Neural cell (in vitro differentiated cells): ENCODE results near the gene REL. TPM values are rescaled to one million over a fixed set of nuclear protein-coding genes. Genes with fewer than 3 reads are reported as not detected.

Experiments used
- H2AFZ ChIP-seq: fragments of 200-600, 300-800 bp; sonication (generic), shearing (Covaris generic); 2 replicates; pipeline ENCODE4 v1.6.0; 2014; ENCODE audit warnings: low read depth, mild to moderate bottlenecking, antibody characterized with exemption, low read length, moderate library complexity
- H3F3A ChIP-seq: fragments of 200-600 bp; shearing (Covaris generic); 2 replicates; pipeline ENCODE4 v1.6.1; 2016; ENCODE audit warnings: mild to moderate bottlenecking, moderate library complexity, mixed read lengths, antibody characterized with exemption, low read length; ENCODE audit not compliant: insufficient read depth, poor library complexity, severe bottlenecking
- H3K27ac ChIP-seq: fragments of 200-600, 300-800 bp; sonication (generic), shearing (Covaris generic); 2 replicates; pipeline ENCODE4 v1.5.1; 2014; ENCODE audit warnings: mild to moderate bottlenecking, low read length, moderate library complexity
- H3K27me3 ChIP-seq: fragments of 300-800, 200-600 bp; sonication (generic), shearing (Covaris generic); 2 replicates; pipeline ENCODE4 v1.6.0; 2014; ENCODE audit warnings: mild to moderate bottlenecking, low read depth, low read length, moderate library complexity; ENCODE audit not compliant: insufficient read depth
- H3K36me3 ChIP-seq: fragments of 300-800, 200-600 bp; sonication (generic), shearing (Covaris generic); 2 replicates; pipeline ENCODE4 v1.5.1; 2014; ENCODE audit warnings: mild to moderate bottlenecking, antibody characterized with exemption, low read length, moderate library complexity; ENCODE audit not compliant: insufficient read depth
- H3K4me2 ChIP-seq: fragments of 300-800, 200-600 bp; sonication (generic), shearing (Covaris generic); 2 replicates; pipeline ENCODE4 v1.6.0; 2014; ENCODE audit warnings: mild to moderate bottlenecking, low read length
- H3K4me3 ChIP-seq: fragments of 300-800, 200-600 bp; sonication (generic), shearing (Covaris generic); 2 replicates; pipeline ENCODE4 v1.5.1; 2014; ENCODE audit warnings: mild to moderate bottlenecking, low read length, moderate library complexity
- H3K79me2 ChIP-seq: fragments of 200-600 bp; shearing (Covaris generic); replicated peaks from 2 replicates; pipeline ENCODE4 v1.6.0; 2014; ENCODE audit warnings: mild to moderate bottlenecking, low read length, moderate library complexity; ENCODE audit not compliant: insufficient read depth
- H3K9ac ChIP-seq: fragments of 300-800, 200-600 bp; sonication (generic), shearing (Covaris generic); 2 replicates; pipeline ENCODE4 v1.6.1; 2016; ENCODE audit warnings: mild to moderate bottlenecking, low read length, mixed read lengths
- H3K9me2 ChIP-seq: fragments of 200-600 bp; shearing (Covaris generic); 2 replicates; pipeline ENCODE4 v1.6.1; 2016; ENCODE audit warnings: mild to moderate bottlenecking, low read length, mixed read lengths; ENCODE audit not compliant: insufficient read depth
- H3K9me3 ChIP-seq: fragments of 200-600, 300-800 bp; sonication (generic), shearing (Covaris generic); 2 replicates; pipeline ENCODE4 v1.6.1; 2016; ENCODE audit warnings: mild to moderate bottlenecking, mixed run types, low read length, moderate library complexity, mixed read lengths
- H4K20me1 ChIP-seq: fragments of 200-600 bp; shearing (Covaris generic); 2 replicates; pipeline ENCODE4 v1.6.1; 2016; ENCODE audit warnings: mild to moderate bottlenecking, mixed run types; ENCODE audit not compliant: insufficient read depth
- EP300 ChIP-seq: fragments of 450-650 bp; conservative IDR thresholded peaks from 2 replicates; pipeline ENCODE4 v1.6.1; 2014; ENCODE audit warnings: antibody characterized with exemption, mild to moderate bottlenecking, moderate library complexity; ENCODE audit not compliant: poor library complexity, severe bottlenecking
- EZH2 ChIP-seq: fragments of 200-600, 300-800 bp; shearing (Covaris generic), sonication (generic); IDR thresholded peaks from 2 replicates; pipeline ENCODE4 v1.6.1; 2014; ENCODE audit warnings: antibody characterized with exemption, low read length, borderline replicate concordance, mild to moderate bottlenecking; ENCODE audit not compliant: insufficient read depth, poor library complexity, severe bottlenecking
- MXI1 ChIP-seq: fragments of 450-650 bp; conservative IDR thresholded peaks from 2 replicates; pipeline ENCODE4 v1.6.1; 2014; ENCODE audit warnings: antibody characterized with exemption, mild to moderate bottlenecking; ENCODE audit not compliant: poor library complexity, severe bottlenecking
- POLR2AphosphoS5 ChIP-seq: IDR thresholded peaks from 2 replicates; pipeline ENCODE4 v1.6.1; 2012
- RAD21 ChIP-seq: fragments of 450-650 bp; conservative IDR thresholded peaks from 2 replicates; pipeline ENCODE4 v1.6.1; 2014; ENCODE audit warnings: antibody characterized with exemption, mild to moderate bottlenecking, moderate library complexity
- SMC3 ChIP-seq: fragments of 450-650 bp; conservative IDR thresholded peaks from 2 replicates; pipeline ENCODE4 v1.6.1; 2014; ENCODE audit warnings: antibody characterized with exemption, mild to moderate bottlenecking, moderate library complexity; ENCODE audit not compliant: poor library complexity
- TAF1 ChIP-seq: IDR thresholded peaks from 2 replicates; pipeline ENCODE4 v1.6.1; 2012; ENCODE audit warnings: low read depth
- polyA plus RNA-seq: library from polyadenylated mRNA; depleted of rRNA; stranded (reverse); fragments of >200 nt; gene quantifications from 2 replicates; pipeline ENCODE4 v1.2.3, GENCODE V29; 2014
- TF ChIP-seq, protein P1 (sequence below): IDR thresholded peaks from 2 replicates; pipeline ENCODE4 v1.6.1; 2012; ENCODE audit warnings: borderline replicate concordance
- TF ChIP-seq, protein P2 (sequence below): fragments of 450-650 bp; IDR thresholded peaks from 2 replicates; pipeline ENCODE4 v1.5.1; 2014; ENCODE audit warnings: antibody characterized with exemption, mild to moderate bottlenecking, moderate library complexity; ENCODE audit not compliant: poor library complexity, severe bottlenecking

The REL gene
- polyA plus RNA-seq, 1 donor from 2014 or later, result 1.9 TPM

DNA sequence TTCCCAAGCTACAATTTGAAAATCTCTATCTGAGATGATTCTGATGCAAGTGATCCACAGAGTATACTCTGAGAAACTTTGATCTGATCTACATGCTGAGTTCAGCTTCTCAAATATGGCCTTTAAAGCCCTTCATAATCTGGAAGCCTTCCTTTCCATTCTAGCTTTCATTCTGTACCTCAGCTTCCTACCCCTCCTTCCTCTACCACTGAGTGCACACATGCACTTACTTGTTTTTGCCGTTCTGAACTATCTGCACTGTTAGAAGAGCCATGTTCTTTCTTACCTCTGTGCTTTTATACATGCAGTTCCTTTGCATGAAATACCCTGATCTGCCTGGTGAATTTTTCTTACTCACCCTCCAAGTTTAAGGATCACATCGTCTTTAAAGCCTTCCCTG lies 25.0 kb downstream of the REL start:
- TF ChIP-seq, protein P1, sequence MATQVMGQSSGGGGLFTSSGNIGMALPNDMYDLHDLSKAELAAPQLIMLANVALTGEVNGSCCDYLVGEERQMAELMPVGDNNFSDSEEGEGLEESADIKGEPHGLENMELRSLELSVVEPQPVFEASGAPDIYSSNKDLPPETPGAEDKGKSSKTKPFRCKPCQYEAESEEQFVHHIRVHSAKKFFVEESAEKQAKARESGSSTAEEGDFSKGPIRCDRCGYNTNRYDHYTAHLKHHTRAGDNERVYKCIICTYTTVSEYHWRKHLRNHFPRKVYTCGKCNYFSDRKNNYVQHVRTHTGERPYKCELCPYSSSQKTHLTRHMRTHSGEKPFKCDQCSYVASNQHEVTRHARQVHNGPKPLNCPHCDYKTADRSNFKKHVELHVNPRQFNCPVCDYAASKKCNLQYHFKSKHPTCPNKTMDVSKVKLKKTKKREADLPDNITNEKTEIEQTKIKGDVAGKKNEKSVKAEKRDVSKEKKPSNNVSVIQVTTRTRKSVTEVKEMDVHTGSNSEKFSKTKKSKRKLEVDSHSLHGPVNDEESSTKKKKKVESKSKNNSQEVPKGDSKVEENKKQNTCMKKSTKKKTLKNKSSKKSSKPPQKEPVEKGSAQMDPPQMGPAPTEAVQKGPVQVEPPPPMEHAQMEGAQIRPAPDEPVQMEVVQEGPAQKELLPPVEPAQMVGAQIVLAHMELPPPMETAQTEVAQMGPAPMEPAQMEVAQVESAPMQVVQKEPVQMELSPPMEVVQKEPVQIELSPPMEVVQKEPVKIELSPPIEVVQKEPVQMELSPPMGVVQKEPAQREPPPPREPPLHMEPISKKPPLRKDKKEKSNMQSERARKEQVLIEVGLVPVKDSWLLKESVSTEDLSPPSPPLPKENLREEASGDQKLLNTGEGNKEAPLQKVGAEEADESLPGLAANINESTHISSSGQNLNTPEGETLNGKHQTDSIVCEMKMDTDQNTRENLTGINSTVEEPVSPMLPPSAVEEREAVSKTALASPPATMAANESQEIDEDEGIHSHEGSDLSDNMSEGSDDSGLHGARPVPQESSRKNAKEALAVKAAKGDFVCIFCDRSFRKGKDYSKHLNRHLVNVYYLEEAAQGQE, result no peak
- no peak for TF ChIP-seq TAF1
- TF ChIP-seq SMC3, result no peak
- TF ChIP-seq EZH2, result no peak
- no peak for TF ChIP-seq RAD21
- TF ChIP-seq EP300, result no peak
- TF ChIP-seq POLR2AphosphoS5, result no peak
- TF ChIP-seq, protein P2, sequence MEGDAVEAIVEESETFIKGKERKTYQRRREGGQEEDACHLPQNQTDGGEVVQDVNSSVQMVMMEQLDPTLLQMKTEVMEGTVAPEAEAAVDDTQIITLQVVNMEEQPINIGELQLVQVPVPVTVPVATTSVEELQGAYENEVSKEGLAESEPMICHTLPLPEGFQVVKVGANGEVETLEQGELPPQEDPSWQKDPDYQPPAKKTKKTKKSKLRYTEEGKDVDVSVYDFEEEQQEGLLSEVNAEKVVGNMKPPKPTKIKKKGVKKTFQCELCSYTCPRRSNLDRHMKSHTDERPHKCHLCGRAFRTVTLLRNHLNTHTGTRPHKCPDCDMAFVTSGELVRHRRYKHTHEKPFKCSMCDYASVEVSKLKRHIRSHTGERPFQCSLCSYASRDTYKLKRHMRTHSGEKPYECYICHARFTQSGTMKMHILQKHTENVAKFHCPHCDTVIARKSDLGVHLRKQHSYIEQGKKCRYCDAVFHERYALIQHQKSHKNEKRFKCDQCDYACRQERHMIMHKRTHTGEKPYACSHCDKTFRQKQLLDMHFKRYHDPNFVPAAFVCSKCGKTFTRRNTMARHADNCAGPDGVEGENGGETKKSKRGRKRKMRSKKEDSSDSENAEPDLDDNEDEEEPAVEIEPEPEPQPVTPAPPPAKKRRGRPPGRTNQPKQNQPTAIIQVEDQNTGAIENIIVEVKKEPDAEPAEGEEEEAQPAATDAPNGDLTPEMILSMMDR, result no peak
- TF ChIP-seq MXI1, result no peak
- Histone ChIP-seq H3K27ac (no peak overlapping the region), H3K4me3 (no peak overlapping the region), H3K36me3 (no peaks in the 10 kb centered on the region), H3K4me2 (no peak overlapping the region), H3K79me2 (no peaks in the 10 kb centered on the region), H4K20me1 (no peaks in the 10 kb centered on the region), H3K27me3 (no peaks in the 10 kb centered on the region), H3K9ac (no peak overlapping the region), H3F3A (no peaks in the 10 kb centered on the region), H3K9me2 (no peaks in the 10 kb centered on the region), H3K9me3 (no peaks in the 10 kb centered on the region), H2AFZ (no peak overlapping the region)

GRCh38 chr2:60907329-60907728 lies 26.0 kb downstream of the REL start:
- Histone ChIP-seq H3K79me2 (no peaks in the 10 kb centered on the region), H3K36me3 (no peaks in the 10 kb centered on the region), H4K20me1 (no peaks in the 10 kb centered on the region), H2AFZ (no peak overlapping the region), H3K9me2 (no peaks in the 10 kb centered on the region), H3K4me3 (no peak overlapping the region), H3K4me2 (no peak overlapping the region), H3F3A (no peaks in the 10 kb centered on the region), H3K27me3 (no peaks in the 10 kb centered on the region), H3K27ac (no peak overlapping the region), H3K9ac (no peak overlapping the region), H3K9me3 (no peaks in the 10 kb centered on the region)
- no peak for TF ChIP-seq RAD21
- TF ChIP-seq, protein P1, result no peak
- TF ChIP-seq EZH2, result no peak
- no peak for TF ChIP-seq SMC3
- no peak for TF ChIP-seq EP300
- no peak for TF ChIP-seq POLR2AphosphoS5
- TF ChIP-seq MXI1, result no peak
- TF ChIP-seq, protein P2, result no peak
- no peak for TF ChIP-seq TAF1
